ENCODE data around the gene POLR1G. TPM values are rescaled to one million over a fixed set of nuclear protein-coding genes. Genes with fewer than 3 reads are reported as not detected.

POLR1G gene
- total and polyA plus RNA-seq, 2 donors (not counting 3 experiments of a cell fraction or from before 2014, with no cell fraction given) = 6.6 to 19.5 TPM

GRCh38 chr19:45362291-45362690, 44.2 kb upstream of the POLR1G start:
- H2AFZ ChIP-seq (ENCODE audit: low read depth, low read length) = no peak overlapping the region
- H4K20me1 ChIP-seq (replicated peaks; ENCODE audit: control insufficient read depth, extremely low read depth, insufficient read depth, low read length) = no peaks in the 10 kb centered on the region
- H3K9ac ChIP-seq (replicated peaks; ENCODE audit: extremely low read depth, insufficient read depth, low read length) = no peak overlapping the region
- no peaks in the 10 kb centered on the region for H3K4me1 ChIP-seq (ENCODE audit: control insufficient read depth, extremely low read depth, insufficient read depth, low read length)
- H3K79me2 ChIP-seq (ENCODE audit: control insufficient read depth, insufficient read depth, low read length) = no peaks in the 10 kb centered on the region
- no peak overlapping the region for H3K4me2 ChIP-seq (ENCODE audit: insufficient read depth, low read length)
- dilution Hi-C loops (cut with MboI; ENCODE audit: extremely low pct_ligation_motif_present, low sequenced_read_pairs) = no loop called here
- ChIA-PET CTCF (no interaction called here), POLR2A (no interaction called here)
- intact Hi-C loops (cut with micrococcal nuclease) = no loop called here
- no peak for TF ChIP-seq MYC (IDR thresholded peaks at IDR 0.05; ENCODE audit: low read depth, low read length)
- no peak for TF ChIP-seq FOS (IDR thresholded peaks at IDR 0.05; ENCODE audit: borderline replicate concordance, insufficient read depth, low read length)
- no peak for TF ChIP-seq EZH2 (IDR thresholded peaks at IDR 0.05; ENCODE audit: borderline replicate concordance, low read depth, low read length, severe bottlenecking)
- TF ChIP-seq JUN (IDR thresholded peaks at IDR 0.05; ENCODE audit: borderline replicate concordance, insufficient read depth, insufficient read length, low read depth) = no peak
- TF ChIP-seq, protein P1, sequence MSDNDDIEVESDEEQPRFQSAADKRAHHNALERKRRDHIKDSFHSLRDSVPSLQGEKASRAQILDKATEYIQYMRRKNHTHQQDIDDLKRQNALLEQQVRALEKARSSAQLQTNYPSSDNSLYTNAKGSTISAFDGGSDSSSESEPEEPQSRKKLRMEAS (IDR thresholded peaks at IDR 0.05; ENCODE audit: insufficient read depth, insufficient read length) = no peak
- TF ChIP-seq GATA2 (IDR thresholded peaks at IDR 0.05; ENCODE audit: insufficient read depth, insufficient read length, low read depth, low read length) = no peak
- TF ChIP-seq, protein P2, sequence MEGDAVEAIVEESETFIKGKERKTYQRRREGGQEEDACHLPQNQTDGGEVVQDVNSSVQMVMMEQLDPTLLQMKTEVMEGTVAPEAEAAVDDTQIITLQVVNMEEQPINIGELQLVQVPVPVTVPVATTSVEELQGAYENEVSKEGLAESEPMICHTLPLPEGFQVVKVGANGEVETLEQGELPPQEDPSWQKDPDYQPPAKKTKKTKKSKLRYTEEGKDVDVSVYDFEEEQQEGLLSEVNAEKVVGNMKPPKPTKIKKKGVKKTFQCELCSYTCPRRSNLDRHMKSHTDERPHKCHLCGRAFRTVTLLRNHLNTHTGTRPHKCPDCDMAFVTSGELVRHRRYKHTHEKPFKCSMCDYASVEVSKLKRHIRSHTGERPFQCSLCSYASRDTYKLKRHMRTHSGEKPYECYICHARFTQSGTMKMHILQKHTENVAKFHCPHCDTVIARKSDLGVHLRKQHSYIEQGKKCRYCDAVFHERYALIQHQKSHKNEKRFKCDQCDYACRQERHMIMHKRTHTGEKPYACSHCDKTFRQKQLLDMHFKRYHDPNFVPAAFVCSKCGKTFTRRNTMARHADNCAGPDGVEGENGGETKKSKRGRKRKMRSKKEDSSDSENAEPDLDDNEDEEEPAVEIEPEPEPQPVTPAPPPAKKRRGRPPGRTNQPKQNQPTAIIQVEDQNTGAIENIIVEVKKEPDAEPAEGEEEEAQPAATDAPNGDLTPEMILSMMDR (IDR thresholded peaks at IDR 0.05; ENCODE audit: extremely low read depth in 1 of 2, insufficient read depth in 1 of 2, low read depth in 1 of 2, low read length in 2 of 2) = no peak
- no peak for TF ChIP-seq POLR2A (IDR thresholded peaks at IDR 0.05; ENCODE audit: low read depth, low read length)
- no peak for TF ChIP-seq POLR2AphosphoS5 (IDR thresholded peaks at IDR 0.05; ENCODE audit: insufficient read depth, low read depth, low read length)
- H3K9me1 ChIP-seq (replicated peaks; ENCODE audit: control insufficient read depth, extremely low read depth, insufficient read depth, low read length) = no peaks in the 10 kb centered on the region
- H3K4me3 ChIP-seq (replicated peaks in 1 of 3; ENCODE audit: insufficient read depth in 1 of 3, low read depth in 1 of 3, low read length in 3 of 3) = no peak overlapping the region
- no peaks in the 10 kb centered on the region for H3K9me3 ChIP-seq (replicated peaks; ENCODE audit: control insufficient read depth, insufficient read depth, low read length)
- H3K27ac ChIP-seq (ENCODE audit: insufficient read depth, low read depth, low read length) = no peak overlapping the region
- no peak for FAIRE-seq
- peaks cover 0 to 22% of the 10 kb centered on the region in 2 experiments for H3K36me3 ChIP-seq (ENCODE audit: control insufficient read depth in 2 of 2, extremely low read depth in 1 of 2, insufficient read depth in 2 of 2, low read length in 2 of 2)
- DNase-seq (ENCODE audit: low read depth, low spot score) = no peak
- no TSS peak for BruUV-seq (replicated peaks)
- H3K27me3 ChIP-seq (ENCODE audit: control insufficient read depth in 2 of 2, insufficient read depth in 2 of 2, low read length in 2 of 2) = no peaks in the 10 kb centered on the region
